Left lung (tissue), 14 donors: Measurements from ENCODE around the gene ZNF275. TPM values are rescaled to one million over a fixed set of nuclear protein-coding genes. Genes with fewer than 3 reads are reported as not detected.
"Not testable (repeated sequence)": the region's sequence is repeated elsewhere in the genome, so short reads cannot be mapped to it uniquely, and the experiment has no call there.

Experiments used
- ATAC-seq: fragments of 200-7000 bp; cut with Tn5 transposase; one replicate; pipeline ENCODE4 v1.9.1; 2020; ENCODE audit warnings: moderate library complexity
- DNase-seq, 4 donors: peaks; one replicate each; pipeline ENCODE4 v3.0.0-alpha.2; 2013 to 2020
- H3K27ac ChIP-seq, 2 donors: fragments of 200-600 bp; sonication (generic) in 1 of 2; one replicate each; pipeline versions ENCODE4 v1.5.0 to v1.8.0; 2020 to 2021
- H3K27me3 ChIP-seq, 2 donors: fragments of 200-600 bp; sonication (generic) in 1 of 2; one replicate each; pipeline versions ENCODE4 v1.5.0 to v1.8.0; 2020 to 2021
- H3K36me3 ChIP-seq, 2 donors: fragments of 200-600 bp; sonication (generic) in 1 of 2; one replicate each; pipeline versions ENCODE4 v1.5.0 to v1.8.0; 2020 to 2021
- H3K4me1 ChIP-seq, 2 donors: fragments of 200-600 bp; one replicate each; pipeline ENCODE4 v1.8.0; 2021
- H3K4me3 ChIP-seq, 2 donors: fragments of 200-600 bp; sonication (generic) in 1 of 2; one replicate each; pipeline versions ENCODE4 v1.5.0 to v1.8.0; 2020 to 2021; ENCODE audit warnings: mild to moderate bottlenecking in 1 of 2
- H3K9me3 ChIP-seq, 2 donors: fragments of 200-600 bp; sonication (generic) in 1 of 2; one replicate each; pipeline versions ENCODE4 v1.5.0 to v1.8.0; 2020 to 2021
- intact Hi-C, 2 donors: fragments of 100-400 bp; cut with DNase I; formaldehyde crosslinking; loops; one replicate each; pipeline versions ENCODE4 v1.11.2 to v1.14.2; 2022
- long read RNA-seq, 12 donors: library from polyadenylated mRNA in 2 of 12; unstranded in 2 of 12; transcript quantifications; one replicate each; pipeline ENCODE4 v2.0.0 and lab custom pipeline, GENCODE V29; 2019 to 2026
- polyA plus RNA-seq, 6 donors: library from polyadenylated mRNA; unstranded; fragments of 120-200 nt; gene quantifications; one replicate each; pipeline ENCODE4 v1.2.1, GENCODE V29; 2013; ENCODE audit not compliant: insufficient read length in 6 of 6
- total RNA-seq, 2 donors: library from RNA; stranded (reverse); fragmentation: NEBNext Ultra II Directional; extraction: Animal tissue kit (Norgen Biotek cat#: 25700); gene quantifications; one replicate each; pipeline ENCODE4 v1.2.1, GENCODE V29; 2021
- TF ChIP-seq, protein P1 (sequence below), 2 donors: fragments of 200-600 bp; sonication (generic) in 1 of 2; IDR thresholded peaks; one replicate each; pipeline versions ENCODE4 v1.5.0 to v1.8.0; 2021; ENCODE audit warnings: antibody characterized with exemption in 2 of 2
- donor health status: DM: no; HTN: yes; CAD: no.
- donor health status: DM: no; HTN: no; CAD: no.

ZNF275 gene
- total RNA-seq (10 to 100 TPM in 1 of 2 donors, 1 to 10 TPM in 1; 7.6 to 11.0 TPM), polyA plus RNA-seq (10 to 100 TPM; 14.6 to 18.6 (median 16.1) TPM)
- long read RNA-seq, donor 1, full-length matches to known transcripts = 5 of 5 reads
- long read RNA-seq, donor 1, partial matches to known transcripts = 0 of 5 reads
- long read RNA-seq, donor 1, other reads (novel, unspliced or antisense) = 0 of 5 reads
- long read RNA-seq, donor 2, full-length matches to known transcripts = 9 of 9 reads
- long read RNA-seq, donor 2, partial matches to known transcripts = 0 of 9 reads
- long read RNA-seq, donor 2, other reads (novel, unspliced or antisense) = 0 of 9 reads
- long read RNA-seq, donor 3, full-length matches to known transcripts = 3 of 3 reads
- long read RNA-seq, donor 3, partial matches to known transcripts = 0 of 3 reads
- long read RNA-seq, donor 3, other reads (novel, unspliced or antisense) = 0 of 3 reads
- long read RNA-seq, donor 4 = 0 reads
- long read RNA-seq, donor 5 = 0 reads
- long read RNA-seq, donor 6 = 0 reads
- long read RNA-seq, donor 7, full-length matches to known transcripts = 1 of 1 reads
- long read RNA-seq, donor 7, partial matches to known transcripts = 0 of 1 reads
- long read RNA-seq, donor 7, other reads (novel, unspliced or antisense) = 0 of 1 reads
- long read RNA-seq, donor 8, full-length matches to known transcripts = 2 of 2 reads
- long read RNA-seq, donor 8, partial matches to known transcripts = 0 of 2 reads
- long read RNA-seq, donor 8, other reads (novel, unspliced or antisense) = 0 of 2 reads
- long read RNA-seq, donor 9 = 0 reads
- long read RNA-seq, donor 10, partial matches to known transcripts = 0 of 1 reads
- long read RNA-seq, donor 10, other reads (novel, unspliced or antisense) = 1 of 1 reads
- long read RNA-seq, donor 11, full-length matches to known transcripts = 4 of 4 reads
- long read RNA-seq, donor 11, partial matches to known transcripts = 0 of 4 reads
- long read RNA-seq, donor 11, other reads (novel, unspliced or antisense) = 0 of 4 reads
- long read RNA-seq, donor 12, full-length matches to known transcripts = 3 of 3 reads
- long read RNA-seq, donor 12, partial matches to known transcripts = 0 of 3 reads
- long read RNA-seq, donor 12, other reads (novel, unspliced or antisense) = 0 of 3 reads

DNA sequence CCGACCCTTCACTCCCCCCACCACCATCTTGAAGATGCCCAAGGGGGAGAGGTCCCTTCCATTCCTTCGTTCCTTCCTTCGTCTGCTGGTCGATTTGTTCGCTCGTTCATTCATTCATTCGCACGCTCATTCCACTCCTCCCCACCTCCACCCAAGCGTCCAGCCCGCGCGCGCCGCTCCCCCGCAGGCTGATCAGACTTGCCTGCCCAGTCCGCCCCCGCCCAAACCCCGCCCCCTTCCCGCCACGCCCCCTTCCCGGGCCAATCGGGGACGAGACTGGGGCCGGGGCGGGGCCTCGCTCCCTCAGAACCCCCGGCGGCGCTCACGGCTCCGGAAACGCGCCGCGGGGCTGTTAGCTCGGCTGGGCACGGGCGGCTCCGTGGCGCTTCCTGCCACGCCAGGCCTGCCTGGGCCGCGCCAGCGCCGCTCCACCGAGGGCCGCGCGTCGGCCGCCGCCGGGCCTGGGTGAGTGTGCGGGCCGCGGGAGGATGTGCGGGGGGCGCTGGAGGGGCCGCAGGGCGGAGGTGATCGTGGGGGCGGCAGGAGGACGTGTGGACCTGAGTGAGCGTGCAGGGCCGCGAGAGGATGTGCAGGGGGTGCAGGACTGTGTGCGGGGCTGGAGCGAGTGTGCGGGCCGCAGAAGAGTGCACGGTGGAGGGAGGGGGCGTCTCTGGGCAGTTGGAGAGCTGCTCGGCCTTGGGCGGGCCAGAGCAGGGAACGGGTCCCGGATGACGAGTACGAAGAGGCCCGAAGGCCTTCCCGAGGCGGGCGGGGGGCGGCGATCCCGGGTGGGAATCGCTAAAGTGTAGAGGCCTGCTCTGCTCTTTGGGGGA, at the start of gene ZNF275:
Gene ZNF275 (plus strand): TSS at position 333 of the 833 bp plus-strand sequence. CDS start 2,527 bp downstream, outside the sequence.
- H3K4me1 ChIP-seq = peaks cover 0 to 7% of the 10 kb centered on the region in 2 donors
- H3K27me3 ChIP-seq = no peaks in the 10 kb centered on the region
- H3K9me3 ChIP-seq = no peaks in the 10 kb centered on the region
- no peak within 1 kb of the TSS for H3K27ac ChIP-seq
- DNase-seq (peak; percentile 58 to 91 (median 80)), ATAC-seq (peak; percentile 99)
- H3K36me3 ChIP-seq = peaks cover 0 to 4% of the 10 kb centered on the region in 2 donors
- intact Hi-C loops = no loop called here
- TF ChIP-seq, protein P1, sequence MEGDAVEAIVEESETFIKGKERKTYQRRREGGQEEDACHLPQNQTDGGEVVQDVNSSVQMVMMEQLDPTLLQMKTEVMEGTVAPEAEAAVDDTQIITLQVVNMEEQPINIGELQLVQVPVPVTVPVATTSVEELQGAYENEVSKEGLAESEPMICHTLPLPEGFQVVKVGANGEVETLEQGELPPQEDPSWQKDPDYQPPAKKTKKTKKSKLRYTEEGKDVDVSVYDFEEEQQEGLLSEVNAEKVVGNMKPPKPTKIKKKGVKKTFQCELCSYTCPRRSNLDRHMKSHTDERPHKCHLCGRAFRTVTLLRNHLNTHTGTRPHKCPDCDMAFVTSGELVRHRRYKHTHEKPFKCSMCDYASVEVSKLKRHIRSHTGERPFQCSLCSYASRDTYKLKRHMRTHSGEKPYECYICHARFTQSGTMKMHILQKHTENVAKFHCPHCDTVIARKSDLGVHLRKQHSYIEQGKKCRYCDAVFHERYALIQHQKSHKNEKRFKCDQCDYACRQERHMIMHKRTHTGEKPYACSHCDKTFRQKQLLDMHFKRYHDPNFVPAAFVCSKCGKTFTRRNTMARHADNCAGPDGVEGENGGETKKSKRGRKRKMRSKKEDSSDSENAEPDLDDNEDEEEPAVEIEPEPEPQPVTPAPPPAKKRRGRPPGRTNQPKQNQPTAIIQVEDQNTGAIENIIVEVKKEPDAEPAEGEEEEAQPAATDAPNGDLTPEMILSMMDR (IDR thresholded peaks at IDR 0.05) = no peak
- H3K4me3 ChIP-seq = peak within 1 kb of the TSS; percentile 36 to 49

DNA sequence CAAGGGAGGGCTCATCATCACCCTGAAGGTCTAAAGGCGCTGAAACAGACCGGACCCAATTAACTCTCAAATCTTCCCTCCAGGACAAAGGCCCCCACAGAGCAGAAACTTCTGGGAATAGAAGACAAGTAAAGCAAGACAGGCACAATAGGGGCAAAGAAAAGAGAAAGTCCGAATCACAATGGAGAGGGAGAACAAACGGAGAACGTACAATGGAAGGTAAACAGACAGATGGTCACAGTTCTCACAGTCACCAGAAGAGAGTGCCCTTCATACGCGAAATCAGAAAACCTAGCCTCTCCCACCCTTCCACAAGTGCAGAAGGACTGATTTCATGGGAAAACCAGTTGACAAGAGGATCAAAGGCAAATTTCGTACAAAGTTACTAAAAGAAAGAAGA, 48.3 kb upstream of the ZNF275 start:
- DNase-seq = not testable (repeated sequence)

GRCh38 chrX:153288807-153289206, 45.1 kb upstream of the ZNF275 start:
- H3K4me1 ChIP-seq, H3K36me3 ChIP-seq, intact Hi-C loops, H3K27me3 ChIP-seq, DNase-seq, H3K9me3 ChIP-seq, H3K27ac ChIP-seq, ATAC-seq, H3K4me3 ChIP-seq: not testable (repeated sequence)

More for the DNA sequence above, 48.3 kb upstream of the ZNF275 start:
- H3K9me3 ChIP-seq, H3K4me3 ChIP-seq, H3K27ac ChIP-seq, H3K4me1 ChIP-seq, ATAC-seq, intact Hi-C loops, H3K36me3 ChIP-seq, H3K27me3 ChIP-seq: not testable (repeated sequence)

DNA sequence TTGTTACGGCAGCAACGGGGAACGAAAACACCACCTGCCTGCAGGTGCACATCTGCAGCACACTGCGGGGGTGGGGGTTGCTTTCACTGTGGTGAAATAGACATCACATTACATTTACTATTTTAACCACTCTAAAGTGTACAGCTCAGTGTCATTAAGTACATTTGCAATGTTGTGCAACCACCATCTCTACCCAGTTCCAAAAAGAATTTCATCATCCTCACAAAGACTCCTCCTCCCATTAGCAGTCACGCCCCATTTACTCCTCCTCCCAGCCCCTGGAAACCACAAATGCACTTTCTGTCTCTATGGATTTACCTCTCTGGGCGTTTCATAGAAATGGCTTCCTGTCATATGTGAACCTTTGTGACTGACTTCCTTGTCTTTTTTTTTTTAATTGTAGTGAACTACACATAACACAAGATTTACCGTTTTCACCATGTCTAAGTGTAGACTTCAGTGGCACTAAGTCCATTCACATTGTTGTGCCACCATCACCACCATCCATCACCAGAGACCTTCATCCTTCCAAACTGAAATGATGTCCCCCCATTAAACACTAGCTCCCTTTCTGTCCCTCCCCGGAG, 40.4 kb upstream of the ZNF275 start:
- H3K27ac ChIP-seq, H3K4me1 ChIP-seq, H3K27me3 ChIP-seq, H3K4me3 ChIP-seq, H3K9me3 ChIP-seq, DNase-seq, H3K36me3 ChIP-seq, intact Hi-C loops: not testable (repeated sequence)
- ATAC-seq = peak; percentile 84

GRCh38 chrX:153297376-153297775, 36.6 kb upstream of the ZNF275 start:
- DNase-seq (no peak), ATAC-seq (no peak)
- intact Hi-C loops = no loop called here
- H3K27ac ChIP-seq = no peak overlapping the region
- no peaks in the 10 kb centered on the region for H3K4me1 ChIP-seq
- H3K9me3 ChIP-seq = no peaks in the 10 kb centered on the region
- H3K4me3 ChIP-seq = no peak overlapping the region
- H3K27me3 ChIP-seq = no peaks in the 10 kb centered on the region
- TF ChIP-seq, protein P1 (IDR thresholded peaks at IDR 0.05) = no peak
- H3K36me3 ChIP-seq = no peaks in the 10 kb centered on the region

DNA sequence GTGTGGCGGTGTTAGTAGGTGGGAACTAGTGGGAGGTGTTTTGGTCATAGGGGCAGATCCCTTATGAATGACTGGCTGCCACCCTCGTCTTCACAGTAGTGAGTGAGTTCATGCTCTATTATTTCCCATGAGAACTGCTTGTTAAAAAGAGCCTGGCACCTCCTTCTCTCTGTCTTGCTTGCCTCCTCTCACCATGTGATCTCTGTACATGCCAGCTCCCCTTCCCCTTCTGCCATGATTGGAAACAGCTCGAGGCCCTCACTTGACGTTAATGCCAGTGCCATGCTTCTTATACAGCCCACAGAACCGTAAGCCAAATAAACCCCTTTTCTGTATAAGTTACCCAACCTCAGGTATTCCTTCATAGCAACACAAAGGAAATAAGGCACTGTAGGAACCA, 34.1 kb upstream of the ZNF275 start:
- Histone ChIP-seq H3K4me1 (no peaks in the 10 kb centered on the region), H3K27ac (no peak overlapping the region), H3K36me3 (no peaks in the 10 kb centered on the region), H3K9me3 (no peaks in the 10 kb centered on the region), H3K27me3 (no peaks in the 10 kb centered on the region), H3K4me3 (no peak overlapping the region)
- intact Hi-C loops = no loop called here
- TF ChIP-seq, protein P1 (IDR thresholded peaks at IDR 0.05) = no peak
- ATAC-seq = no peak
- DNase-seq = no peak
